HCT116 (cell line): Measurements from ENCODE around the gene FAM50A. TPM values are rescaled to one million over a fixed set of nuclear protein-coding genes. Genes with fewer than 3 reads are reported as not detected.
A peak's percentile ranks its signal among the peaks of the same experiment; 100 is the strongest.

ENCODE experiments used
- ATAC-seq: fragments of 200-7000 bp; cut with Tn5 transposase; 2 replicates; pipeline ENCODE4 v1.9.1; 2020; ENCODE audit warnings: mild to moderate bottlenecking, moderate library complexity
- BruUV-seq: library from RNA; stranded (reverse); fragments of 400-500 nt; replicated peaks from 2 replicates; lab custom pipeline; 2021; lab: Mats Ljungman, UMichigan
- CTCF ChIA-PET: fragments of 300-600 bp; sonication (Branson Sonifier 250); formaldehyde crosslinking; loops from one replicate; lab custom pipeline; 2021; ENCODE audit warnings: antibody characterized with exemption; lab: Charles Lee
- POLR2A ChIA-PET: fragments of 300-600, 350-600 bp; sonication (Branson Sonifier 250); formaldehyde crosslinking; loops from one replicate; lab custom pipeline; 2021; ENCODE audit warnings: antibody characterized with exemption; lab: Charles Lee
- RAD21 ChIA-PET, 2 experiments: fragments of 300-600 bp; sonication (Branson Sonifier 250); formaldehyde crosslinking; loops; one replicate each; lab custom pipeline; 2023; ENCODE audit warnings: low total read pairs in 2 of 2; ENCODE audit not compliant: uncharacterized antibody in 2 of 2, unreplicated experiment in 2 of 2, low non-redundant PET in 1 of 2; lab: Charles Lee
- DNase-seq: peaks from one replicate; pipeline ENCODE4 v3.0.0-alpha.2; 2010; ENCODE audit warnings: low read depth, low spot score
- H2AFZ ChIP-seq: fragments of 200-600 bp; shearing (Covaris generic), sonication (generic); 2 replicates; pipeline ENCODE4 v1.6.1; 2017; ENCODE audit warnings: low read depth, mixed run types, mixed read lengths, antibody characterized with exemption, low read length; ENCODE audit not compliant: poor library complexity, severe bottlenecking
- H3K27ac ChIP-seq: 2 replicates; pipeline ENCODE4 v1.5.1; 2012; ENCODE audit warnings: low read depth, low read length
- H3K27me3 ChIP-seq: fragments of 200-600 bp; sonication (generic); 2 replicates; pipeline ENCODE4 v1.6.1; 2016; ENCODE audit warnings: mixed run types, low read length, mixed read lengths; ENCODE audit not compliant: insufficient read depth
- H3K36me3 ChIP-seq, 2 experiments: fragments of 200-500 bp in 1 of 2; fragments of 200-600 bp in 1 of 2; sonication (Bioruptor generic) in 1 of 2; sonication (generic) in 1 of 2; 2 replicates each; pipeline versions ENCODE4 v1.5.1 to v1.6.1; 2014 to 2016; ENCODE audit warnings: low read length in 2 of 2, inconsistent platforms in 1 of 2, mixed read lengths in 1 of 2, mixed run types in 1 of 2; ENCODE audit not compliant: insufficient read depth in 2 of 2, control insufficient read depth in 1 of 2
- H3K4me1 ChIP-seq, 2 experiments: fragments of 200-600 bp in 1 of 2; sonication (generic) in 1 of 2; 2 replicates each; pipeline versions ENCODE4 v1.5.1 to v1.6.1; 2012 to 2017; ENCODE audit warnings: low read length in 2 of 2, inconsistent platforms in 1 of 2, mild to moderate bottlenecking in 1 of 2, mixed read lengths in 1 of 2, mixed run types in 1 of 2, moderate library complexity in 1 of 2; ENCODE audit not compliant: insufficient read depth in 2 of 2, control insufficient read depth in 1 of 2
- H3K4me2 ChIP-seq: fragments of 200-600 bp; sonication (generic); 2 replicates; pipeline ENCODE4 v1.6.1; 2017; ENCODE audit warnings: mixed run types, low read length, mixed read lengths
- H3K4me3 ChIP-seq, 2 experiments: fragments of 200-600 bp in 1 of 2; sonication (generic) in 1 of 2; replicated peaks in 1 of 2; 2 replicates each; pipeline ENCODE4 v1.5.1; 2011 to 2016; ENCODE audit warnings: low read length in 2 of 2, control low read depth in 1 of 2, low read depth in 1 of 2, mild to moderate bottlenecking in 1 of 2, mixed read lengths in 1 of 2, mixed run types in 1 of 2
- H3K79me2 ChIP-seq: fragments of 200-600 bp; sonication (generic); 2 replicates; pipeline ENCODE4 v1.6.1; 2017; ENCODE audit warnings: mild to moderate bottlenecking, mixed run types, low read length, moderate library complexity, mixed read lengths; ENCODE audit not compliant: insufficient read depth
- H3K9ac ChIP-seq: fragments of 200-600 bp; sonication (generic); 2 replicates; pipeline ENCODE4 v1.6.1; 2016; ENCODE audit warnings: low read length, mixed read lengths
- H3K9me2 ChIP-seq: fragments of 200-600 bp; sonication (generic), shearing (Covaris generic); 2 replicates; pipeline ENCODE4 v1.6.1; 2017; ENCODE audit warnings: mixed run types, mild to moderate bottlenecking, moderate library complexity; ENCODE audit not compliant: insufficient read depth
- H3K9me3 ChIP-seq, 2 experiments: fragments of 200-500 bp in 1 of 2; fragments of 200-600 bp in 1 of 2; sonication (Bioruptor generic) in 1 of 2; sonication (generic) in 1 of 2; 2 replicates each; pipeline ENCODE4 v1.6.1; 2014 to 2017; ENCODE audit warnings: low read length in 2 of 2, mixed read lengths in 2 of 2, inconsistent platforms in 1 of 2, low read depth in 1 of 2, mild to moderate bottlenecking in 1 of 2, mixed run types in 1 of 2, moderate library complexity in 1 of 2; ENCODE audit not compliant: control insufficient read depth in 1 of 2, insufficient read depth in 1 of 2
- H4K20me1 ChIP-seq: fragments of 200-600 bp; sonication (generic), shearing (Covaris generic); 2 replicates; pipeline ENCODE4 v1.6.1; 2017; ENCODE audit warnings: mixed run types, mild to moderate bottlenecking, moderate library complexity; ENCODE audit not compliant: insufficient read depth
- POLR2A ChIP-seq: IDR thresholded peaks from 2 replicates; pipeline ENCODE4 v1.7.0; 2011; ENCODE audit warnings: borderline replicate concordance; ENCODE audit not compliant: insufficient read depth, insufficient read length; ENCODE audit errors: extremely low read depth
- POLR2AphosphoS5 ChIP-seq: IDR thresholded peaks from 2 replicates; pipeline ENCODE4 v1.6.1; 2011; ENCODE audit warnings: mild to moderate bottlenecking, low read depth, low read length, moderate library complexity
- ZFX ChIP-seq: fragments of 450-650 bp; IDR thresholded peaks from 2 replicates; pipeline ENCODE4 v1.6.1; 2017
- intact Hi-C: fragments of 100-400 bp; cut with micrococcal nuclease; formaldehyde crosslinking; loops from 2 replicates; pipeline ENCODE4 v1.10.0; 2022
- total RNA-seq: library from RNA; stranded (reverse); gene quantifications from one replicate; pipeline ENCODE4 v1.2.1, GENCODE V29; 2021; ENCODE audit not compliant: unreplicated experiment

Gene FAM50A
- total RNA-seq, 1 experiment from 2014 or later, result 46.5 TPM

DNA sequence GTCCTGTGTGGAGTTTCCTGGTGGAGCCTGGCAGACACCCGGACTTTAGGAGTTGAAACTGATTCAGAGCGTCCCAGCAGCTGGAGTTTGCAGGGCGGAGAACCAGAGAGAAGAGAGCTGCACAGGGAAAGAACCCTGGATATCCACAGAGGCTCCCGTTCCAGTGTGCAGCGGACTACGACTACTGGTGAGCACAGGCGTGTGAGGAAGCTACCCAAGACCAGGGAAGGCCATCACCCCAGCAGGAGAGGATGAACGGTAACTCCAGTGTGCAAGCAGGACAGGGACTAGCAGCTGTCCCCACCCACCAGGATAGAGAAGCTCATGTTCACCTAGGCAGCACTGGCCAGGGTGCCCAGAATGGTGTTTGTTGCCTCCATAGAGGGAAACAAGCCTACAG is 32.9 kb downstream of the FAM50A start:
- no TSS peak for BruUV-seq
- H3K9me2 ChIP-seq, result no peaks in the 10 kb centered on the region
- H3K9ac ChIP-seq, result no peak overlapping the region
- DNase-seq (no peak), ATAC-seq (no peak)
- no peaks in the 10 kb centered on the region for H3K27me3 ChIP-seq
- TF ChIP-seq POLR2AphosphoS5 (peak; percentile 37), ZFX (no peak)
- POLR2A ChIA-PET, result interaction anchor here (0.5 kb wide), 1 partner anchor 45 kb away, joined by 3 read pairs; no protein-coding TSS in a partner anchor
- H3K9me3 ChIP-seq, result no peaks in the 10 kb centered on the region
- no peaks in the 10 kb centered on the region for H3K79me2 ChIP-seq
- H3K36me3 ChIP-seq, result no peaks in the 10 kb centered on the region; a peak in 1 of 4 replicates
- no peak overlapping the region for H3K4me2 ChIP-seq
- no peak overlapping the region for H3K27ac ChIP-seq
- no peak overlapping the region for H3K4me3 ChIP-seq
- CTCF ChIA-PET, result no interaction called here
- H3K4me1 ChIP-seq, result peaks cover 3 to 10% of the 10 kb centered on the region in 2 experiments; a peak in 3 of 4 replicates
- H2AFZ ChIP-seq, result no peak overlapping the region
- H4K20me1 ChIP-seq, result no peaks in the 10 kb centered on the region
- intact Hi-C loops, result loop anchor here (5.0 kb wide), 2 partner anchors 35 to 70 kb away; partner anchors contain the start of genes DNASE1L1 and FAM50A
- RAD21 ChIA-PET, result no interaction called here

DNA sequence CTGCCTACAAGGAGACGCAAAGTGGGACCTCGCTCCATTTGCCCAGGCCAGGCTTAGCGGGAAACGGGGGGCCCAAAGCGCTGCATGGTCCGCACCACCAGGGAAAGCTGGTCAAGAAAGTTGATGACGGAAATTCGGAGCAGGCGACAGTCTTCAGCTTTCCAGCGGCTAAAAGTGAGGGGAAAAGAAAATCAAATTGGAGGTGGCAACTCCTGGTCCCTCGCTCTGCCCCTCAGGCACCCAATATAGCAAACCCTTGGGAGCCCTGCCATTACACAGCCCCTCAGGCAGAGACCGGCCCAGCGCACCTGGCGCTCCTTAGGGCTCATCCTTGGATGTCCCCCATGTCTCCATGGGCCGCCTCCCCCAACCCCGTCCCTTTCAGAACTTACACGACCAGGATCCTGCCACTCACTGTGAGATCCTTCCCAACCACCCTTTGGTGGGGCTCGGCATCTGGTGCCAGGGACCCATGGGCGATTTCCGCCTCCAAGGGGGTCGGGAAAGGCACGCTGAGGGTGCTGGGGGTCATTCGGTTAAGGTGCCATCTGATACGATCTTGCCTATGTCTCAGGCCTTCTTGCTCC is 34.0 kb downstream of the FAM50A start:
- peak overlapping the region; percentile 87; the same call in 1 of the 2 replicates for H3K27ac ChIP-seq
- CTCF ChIA-PET, result no interaction called here
- no peaks in the 10 kb centered on the region for H3K36me3 ChIP-seq
- POLR2A ChIA-PET, result interaction anchor here (1.1 kb wide), 1 partner anchor 25 kb away, joined by 3 read pairs; no protein-coding TSS in a partner anchor
- no peaks in the 10 kb centered on the region for H3K79me2 ChIP-seq
- H3K4me2 ChIP-seq, result peak overlapping the region; percentile 71
- no peaks in the 10 kb centered on the region for H4K20me1 ChIP-seq
- no peak overlapping the region for H2AFZ ChIP-seq
- peak overlapping the region; percentile 53 to 60 for H3K4me3 ChIP-seq
- DNase-seq (no peak), ATAC-seq (peak; percentile 1; the same call in 1 of the 2 replicates)
- peaks cover 3 to 10% of the 10 kb centered on the region in 2 experiments; a peak in 3 of 4 replicates for H3K4me1 ChIP-seq
- TSS peak; percentile 81 for BruUV-seq
- no peaks in the 10 kb centered on the region for H3K9me3 ChIP-seq
- no peaks in the 10 kb centered on the region for H3K27me3 ChIP-seq
- TF ChIP-seq POLR2AphosphoS5 (peak; percentile 66), POLR2A (no peak)
- RAD21 ChIA-PET, result no interaction called here
- intact Hi-C loops, result loop anchor here (5.0 kb wide), 2 partner anchors 36 to 71 kb away; partner anchors contain the start of genes DNASE1L1 and FAM50A
- no peaks in the 10 kb centered on the region for H3K9me2 ChIP-seq
- peak overlapping the region; percentile 60 for H3K9ac ChIP-seq
